Liver (tissue), 3 donors: Measurements from ENCODE around the gene TMEM86A.

ENCODE experiments used
- ATF3 ChIP-seq: IDR thresholded peaks from 2 replicates; pipeline ENCODE4 v1.6.1; 2016; ENCODE audit warnings: antibody characterized with exemption
- CTCF ChIP-seq: fragments of 150-350 bp; IDR thresholded peaks from 2 replicates; pipeline ENCODE4 v1.5.1; 2017; ENCODE audit warnings: improper control_type of control experiment, low read depth, low read length; ENCODE audit not compliant: missing input control
- GABPA ChIP-seq, 2 donors: IDR thresholded peaks in 1 of 2; conservative IDR thresholded peaks in 1 of 2; 2 replicates each; pipeline ENCODE4 v1.6.1; 2016; ENCODE audit warnings: antibody characterized with exemption in 2 of 2, mild to moderate bottlenecking in 1 of 2, moderate library complexity in 1 of 2
- JUND ChIP-seq, 2 donors: IDR thresholded peaks; 2 replicates each; pipeline ENCODE4 v1.6.1; 2016; ENCODE audit warnings: antibody characterized with exemption in 2 of 2
- MAX ChIP-seq: IDR thresholded peaks from 2 replicates; pipeline ENCODE4 v1.6.1; 2016; ENCODE audit warnings: antibody characterized with exemption
- RAD21 ChIP-seq, 2 donors: IDR thresholded peaks; 2 replicates each; pipeline ENCODE4 v1.6.1; 2016; ENCODE audit warnings: antibody characterized with exemption in 2 of 2, mild to moderate bottlenecking in 2 of 2
- REST ChIP-seq: IDR thresholded peaks from 2 replicates; pipeline ENCODE4 v1.6.1; 2016; ENCODE audit warnings: antibody characterized with exemption, mild to moderate bottlenecking
- SP1 ChIP-seq: IDR thresholded peaks from 2 replicates; pipeline ENCODE4 v1.6.1; 2018; ENCODE audit warnings: antibody characterized with exemption, mild to moderate bottlenecking
- YY1 ChIP-seq: IDR thresholded peaks from 2 replicates; pipeline ENCODE4 v1.6.1; 2016; ENCODE audit warnings: antibody characterized with exemption, mild to moderate bottlenecking
- donor health status: healthy.
- donor health status: healthy.

GRCh38 chr11:18752502-18752901, 53.9 kb downstream of the TMEM86A start:
- TF ChIP-seq CTCF: no peak
- no peak for TF ChIP-seq RAD21 (IDR thresholded peaks at IDR 0.05)
- no peak for TF ChIP-seq MAX
- no peak for TF ChIP-seq ATF3
- no peak for TF ChIP-seq YY1
- no peak for TF ChIP-seq GABPA (IDR thresholded peaks at IDR 0.05 in 1 of 2, conservative IDR thresholded peaks at IDR 0.05 in 1 of 2)
- TF ChIP-seq SP1: no peak
- no peak for TF ChIP-seq JUND (IDR thresholded peaks at IDR 0.05)
- TF ChIP-seq REST: no peak
